GM18867 (cell line): ENCODE measurements around the gene SFSWAP.
A peak's percentile ranks its signal among the peaks of the same experiment; 100 is the strongest.
"Not testable (repeated sequence)": the region's sequence is repeated elsewhere in the genome, so short reads cannot be mapped to it uniquely, and the experiment has no call there.

Source experiments
- ATAC-seq: cut with Tn5 transposase; IDR thresholded peaks from one replicate; pipeline ENCODE4 v1.9.1; 2021; ENCODE audit warnings: mild to moderate bottlenecking, moderate library complexity; ENCODE audit not compliant: unreplicated experiment

Gene SFSWAP

DNA sequence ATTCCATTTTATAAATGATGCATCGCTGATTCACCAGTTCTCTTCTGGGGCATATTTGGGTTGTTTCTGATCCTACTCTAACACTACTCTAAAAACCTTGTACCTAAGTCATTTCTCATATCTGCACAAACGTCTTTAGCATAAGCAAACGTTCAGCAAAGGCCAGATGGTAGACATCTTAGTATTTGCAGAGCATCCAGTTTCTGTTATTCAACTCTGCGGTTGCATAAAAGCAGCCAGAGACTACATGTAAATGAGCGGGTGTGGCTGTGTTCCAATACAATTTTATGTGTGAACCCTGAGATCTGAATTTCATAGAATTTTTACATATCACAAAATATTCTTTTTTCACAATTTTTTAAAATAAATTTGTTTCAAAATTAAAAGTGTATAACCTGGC is 94.5 kb downstream of the SFSWAP start:
- ATAC-seq, result no peak

- no peak for ATAC-seq
Observed at GRCh38 chr12:131806674-131807073, 95.8 kb downstream of the SFSWAP start.

DNA sequence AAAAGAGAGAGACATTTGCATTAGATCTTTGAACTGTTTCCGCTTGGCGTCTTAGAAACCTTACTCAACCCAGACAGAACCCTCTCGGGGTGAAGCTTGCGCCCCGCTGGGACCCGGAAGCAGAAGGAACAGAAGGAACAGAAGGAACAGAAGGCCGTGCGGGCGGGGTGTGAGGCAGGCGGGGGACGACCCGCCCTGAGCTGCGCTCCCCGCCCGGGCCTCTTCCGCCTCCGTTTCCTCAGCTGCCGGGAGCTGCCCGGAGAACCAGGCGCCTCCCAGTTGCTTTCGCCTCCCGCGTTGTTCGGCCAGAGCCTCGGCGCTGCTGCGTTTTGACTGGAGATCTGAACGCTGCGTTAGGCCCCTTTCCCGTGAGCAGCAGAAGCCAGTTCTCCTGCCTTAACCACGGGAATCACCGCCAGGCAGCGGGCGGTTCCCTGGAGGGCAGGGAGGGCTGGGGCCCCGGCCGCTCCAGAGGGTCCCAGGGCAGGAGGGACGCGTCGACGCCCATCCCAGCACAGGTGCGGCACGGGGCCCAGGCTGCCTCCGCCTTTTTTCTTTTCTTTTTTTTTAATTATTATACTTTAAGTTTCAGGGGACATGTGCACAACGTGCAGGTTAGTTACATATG is 98.0 kb downstream of the SFSWAP start:
- peak; percentile 72 for ATAC-seq

- not testable (repeated sequence) for ATAC-seq
Observed at GRCh38 chr12:131809476-131810254, 98.8 kb downstream of the SFSWAP start.

- no peak for ATAC-seq
Observed at GRCh38 chr12:131810726-131811125, 99.8 kb downstream of the SFSWAP start.

GRCh38 chr12:131815131-131815530 is 104.2 kb downstream of the SFSWAP start:
- ATAC-seq, result no peak

DNA sequence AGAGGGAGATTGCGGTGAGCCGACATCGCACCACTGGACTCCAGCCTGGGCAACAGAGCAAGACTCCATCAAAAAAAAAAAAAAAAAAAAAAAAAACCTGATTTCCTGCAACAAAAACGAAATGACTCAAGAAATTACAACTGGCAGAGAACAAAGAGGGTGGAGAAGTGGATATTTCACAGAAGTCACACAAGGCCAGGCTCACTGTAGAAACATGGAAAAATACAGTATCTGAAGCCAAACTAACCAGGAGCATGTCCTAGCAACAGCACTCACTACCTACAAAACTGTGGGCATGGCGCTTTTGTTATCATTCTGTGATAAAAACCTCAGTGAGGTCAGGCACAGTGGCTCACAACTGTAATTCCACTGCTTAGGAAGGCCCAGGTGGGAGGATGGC is 105.6 kb downstream of the SFSWAP start:
- no peak for ATAC-seq

DNA sequence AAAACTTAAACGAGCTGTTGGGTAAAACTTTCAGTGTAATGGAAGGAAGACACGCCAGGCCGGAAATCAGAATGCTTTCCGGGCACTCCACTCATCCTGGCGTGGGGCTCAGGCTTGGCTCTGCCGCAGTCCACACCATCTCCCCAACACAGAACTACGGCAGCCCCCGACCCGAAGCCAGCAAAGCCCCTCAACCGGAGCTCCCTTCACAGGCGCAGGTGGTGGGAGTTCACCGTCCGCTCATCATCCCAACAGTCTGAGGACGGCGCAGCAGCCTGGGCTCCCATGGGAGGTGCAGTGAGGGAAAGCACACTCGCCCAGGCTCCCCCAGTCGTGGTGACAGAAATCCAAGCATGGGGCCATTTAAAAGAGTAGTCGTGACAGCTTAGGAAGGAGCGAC is 106.4 kb downstream of the SFSWAP start:
- no peak for ATAC-seq

DNA sequence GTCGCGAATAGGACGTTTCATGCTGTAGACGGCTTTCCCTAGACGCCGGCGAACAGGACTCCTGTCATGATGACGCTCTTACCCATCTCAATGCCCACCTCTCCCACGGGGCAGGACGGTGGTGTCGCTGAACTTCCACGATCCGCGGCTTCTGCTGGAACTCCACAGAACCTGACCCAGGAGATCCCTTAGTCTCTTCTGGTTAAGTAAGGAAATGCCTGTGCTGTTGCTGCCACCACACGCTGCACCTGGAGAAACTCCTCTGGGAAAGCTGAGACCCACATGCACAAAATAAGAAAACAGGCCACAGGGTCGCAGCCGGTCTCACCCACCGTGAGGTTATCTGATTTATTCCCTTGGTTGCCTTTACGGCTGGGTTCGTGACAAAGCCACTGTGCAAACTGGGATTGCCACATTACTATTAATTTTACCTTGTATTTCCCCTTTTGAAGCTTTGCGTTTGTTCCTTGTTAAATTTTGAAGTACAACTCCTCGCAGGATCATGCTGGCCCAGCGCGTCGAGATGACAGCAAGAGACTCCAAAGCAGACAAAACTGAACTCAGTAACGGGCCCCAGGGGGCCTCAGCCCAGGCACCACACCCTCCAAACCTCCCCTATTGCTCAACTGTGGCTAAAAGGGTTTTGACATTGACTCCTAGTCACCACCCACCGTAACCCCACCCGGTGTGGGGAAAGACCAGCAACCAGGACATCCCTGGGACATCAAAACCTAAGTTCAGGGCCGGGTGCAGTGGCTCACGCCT is 108.1 kb downstream of the SFSWAP start:
- ATAC-seq, result no peak

- ATAC-seq, result no peak
Observed at GRCh38 chr12:131824450-131824849, 113.6 kb downstream of the SFSWAP start.

DNA sequence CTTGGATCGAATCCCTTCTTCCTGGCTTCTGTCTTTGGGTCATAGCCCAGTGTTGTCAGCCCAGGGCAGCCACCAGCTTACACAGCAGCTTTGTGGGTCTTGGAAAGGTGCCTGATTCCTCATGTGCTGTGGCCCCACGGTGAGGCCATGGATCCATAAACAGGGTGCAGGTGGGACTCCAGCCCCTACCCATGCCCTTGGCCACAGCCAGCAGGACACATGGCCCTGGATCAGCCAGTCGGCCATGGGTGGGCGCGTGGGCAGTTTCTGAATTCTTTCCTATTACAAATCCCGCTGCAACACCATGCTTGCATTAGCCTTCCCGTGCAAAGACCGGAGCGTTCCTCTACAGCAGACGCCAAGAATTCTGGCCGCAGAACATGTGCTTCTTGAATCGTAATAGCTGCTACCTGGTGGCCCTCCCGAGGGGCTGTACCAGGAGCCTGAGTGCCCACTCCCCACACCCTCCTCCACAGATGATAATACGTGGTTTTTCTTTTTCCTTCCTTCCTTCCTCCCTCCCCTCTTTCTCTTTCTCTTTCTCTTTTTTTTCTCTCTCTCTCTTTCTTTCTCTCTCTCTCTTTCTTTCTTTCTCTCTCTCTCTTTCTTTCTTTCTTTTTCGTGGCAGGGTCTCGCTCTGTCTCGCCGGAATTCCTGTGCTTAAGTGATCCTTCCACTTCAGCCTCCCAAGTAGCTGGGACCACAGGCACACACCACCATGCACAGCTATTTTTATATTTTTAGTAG is 114.4 kb downstream of the SFSWAP start:
- no peak for ATAC-seq

DNA sequence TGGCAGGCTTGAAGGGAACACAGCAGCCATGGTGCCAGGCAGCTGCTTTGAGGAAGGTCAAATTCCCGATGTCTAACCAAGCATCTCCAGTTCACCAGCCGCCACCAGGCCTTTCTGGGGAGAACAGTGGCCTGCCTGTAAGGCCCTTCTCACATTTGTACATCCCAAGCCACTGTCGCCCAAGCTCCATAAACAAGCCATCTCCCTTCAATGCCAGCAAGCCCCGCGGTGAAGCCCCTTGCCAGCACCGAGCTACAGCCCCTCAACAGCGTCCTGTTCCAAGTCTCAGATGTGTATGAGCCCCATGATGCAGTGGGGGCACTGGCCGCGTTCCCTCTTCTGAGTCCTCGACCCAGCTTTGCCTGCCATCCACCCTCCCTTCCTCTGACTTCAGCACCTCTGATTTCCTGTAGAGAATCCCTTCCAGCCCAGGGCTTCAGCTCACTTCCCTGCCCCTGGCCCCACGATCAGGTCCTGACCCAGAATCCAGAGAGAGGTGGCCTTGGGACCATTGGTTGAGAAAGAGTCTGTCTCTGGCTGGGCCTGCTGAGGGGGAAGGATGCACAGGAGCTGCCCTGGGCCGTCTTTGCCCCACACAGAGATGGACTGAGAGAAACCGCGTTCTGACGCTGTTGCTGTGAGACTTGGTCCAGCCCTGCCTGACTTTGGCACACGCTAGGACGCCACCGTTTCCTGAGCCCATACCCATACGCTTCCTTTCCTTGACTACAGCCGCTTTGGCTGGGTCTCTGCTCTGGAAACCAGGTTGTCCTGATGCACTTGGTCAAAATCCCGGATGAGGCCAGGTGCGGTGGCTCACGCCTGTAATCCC is 115.4 kb downstream of the SFSWAP start:
- ATAC-seq, result no peak

- ATAC-seq, result peak; percentile 62
Observed at GRCh38 chr12:131827961-131828534, 117.2 kb downstream of the SFSWAP start, which contains the start of gene MMP17. TSS of gene MMP17 (plus strand) at chr12:131828393. CDS start at chr12:131828495, 102 bp downstream.

DNA sequence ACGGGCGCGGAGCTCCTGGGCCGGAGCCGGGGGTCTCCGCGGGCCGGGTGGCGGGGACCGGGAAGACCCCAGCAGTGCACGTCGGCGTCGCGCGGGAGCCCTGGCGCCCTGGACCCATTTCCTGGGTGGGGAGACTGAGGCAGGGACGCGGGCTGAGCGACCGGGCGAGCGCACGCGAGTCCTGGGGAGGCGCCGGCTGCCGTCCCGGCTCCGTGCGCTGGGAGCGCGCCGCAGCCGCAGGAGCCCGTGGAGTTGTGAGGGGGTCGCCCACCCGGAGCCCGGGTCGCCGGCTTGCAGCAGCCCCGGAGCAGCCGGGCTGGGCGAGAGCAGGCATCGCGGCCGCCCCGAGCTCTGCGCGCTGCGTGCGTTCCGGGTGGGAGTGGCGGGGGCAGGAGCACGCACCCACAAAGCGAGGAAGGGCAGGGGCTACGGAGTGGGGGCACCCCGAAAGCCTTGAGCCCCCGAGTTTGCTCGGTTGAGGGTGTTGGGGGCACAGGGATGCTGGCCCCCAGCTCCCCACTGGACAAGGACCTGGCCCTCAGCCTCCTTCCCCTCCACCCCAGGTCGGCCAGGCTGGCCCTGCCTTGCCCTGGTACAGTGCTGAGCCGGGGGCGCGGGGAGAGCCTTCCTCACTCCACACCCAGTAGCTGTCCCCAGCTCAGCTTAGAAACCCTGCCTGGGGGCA is 117.9 kb downstream of the SFSWAP start:
- ATAC-seq, result no peak

- no peak for ATAC-seq
Observed at GRCh38 chr12:131829356-131829747, 118.5 kb downstream of the SFSWAP start.

GRCh38 chr12:131829791-131830334 is 119.0 kb downstream of the SFSWAP start:
- no peak for ATAC-seq

- no peak for ATAC-seq
Observed at GRCh38 chr12:131830335-131830913, 119.5 kb downstream of the SFSWAP start.

DNA sequence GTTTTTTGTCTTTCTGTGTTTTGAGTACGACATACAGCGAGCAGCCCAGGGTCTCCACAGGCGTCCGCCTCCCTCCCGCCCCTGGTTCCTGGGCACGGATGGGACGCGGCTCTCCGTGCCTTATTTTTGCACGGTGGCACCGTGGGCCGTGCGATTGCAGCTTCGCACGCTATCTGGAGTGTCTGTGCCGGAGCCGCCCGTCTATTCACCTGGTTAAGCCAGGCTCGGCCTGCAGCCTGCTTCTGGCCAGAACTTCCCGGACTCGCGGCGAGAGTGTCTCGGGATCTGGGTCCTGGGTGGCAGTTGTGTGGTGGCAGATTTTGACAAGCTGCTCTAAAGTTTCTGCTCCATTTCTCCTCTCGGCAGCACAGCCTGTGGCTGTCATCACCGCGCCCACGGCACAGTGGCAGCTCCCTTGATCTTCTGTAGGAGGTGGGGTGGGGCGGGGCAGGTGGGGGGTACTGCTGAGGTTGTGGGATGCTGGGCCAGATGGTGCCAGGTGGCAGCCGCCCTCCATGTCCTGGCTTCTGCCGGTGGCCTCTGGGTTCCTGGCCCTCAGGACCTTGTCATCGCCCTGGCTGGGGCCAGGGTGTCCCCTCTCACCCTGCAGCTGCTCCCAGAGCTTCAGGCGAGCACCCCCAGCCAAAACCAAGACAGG is 120.2 kb downstream of the SFSWAP start:
- no peak for ATAC-seq
